Measurements from ENCODE around the gene IL10RB. TPM values are rescaled to one million over a fixed set of nuclear protein-coding genes. Genes with fewer than 3 reads are reported as not detected.

The IL10RB gene
- total RNA-seq, 1 experiment from 2014 or later: 18.2 TPM

DNA sequence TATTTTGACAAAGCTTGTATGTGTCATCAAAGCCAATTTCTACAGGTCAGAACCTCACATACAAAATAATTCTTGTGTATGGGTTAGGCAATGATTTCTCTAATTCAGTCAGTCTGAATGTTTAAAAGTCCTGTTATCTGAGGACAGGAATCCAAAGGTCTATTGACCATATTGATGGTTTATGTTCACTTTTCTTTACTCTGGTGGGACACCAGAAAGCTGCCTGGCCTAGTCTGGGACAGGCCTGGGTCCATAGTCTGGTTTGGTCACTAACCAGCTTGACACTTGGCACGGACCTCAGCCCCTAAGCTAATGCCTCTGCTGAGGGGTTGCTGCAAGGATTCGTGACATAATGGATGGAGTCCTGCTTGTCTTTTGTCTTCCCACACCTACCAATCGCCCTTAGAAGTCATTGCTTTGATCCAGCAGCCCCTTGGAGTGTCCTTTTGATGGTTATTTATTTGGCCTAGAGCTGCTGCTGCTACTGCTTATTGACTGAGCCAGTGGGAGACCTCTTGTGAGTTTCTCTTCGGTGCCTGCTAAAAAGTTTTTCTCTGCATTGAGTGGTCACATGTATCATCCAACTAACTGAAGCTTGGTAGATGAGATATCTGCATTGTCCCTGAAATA is 20.8 kb upstream of the IL10RB start:
- no peak for DNase-seq
- Mint-ChIP-seq H3K9me3 (ENCODE audit: low read depth, unreplicated experiment) (no peaks in the 10 kb centered on the region), H3K4me1 (ENCODE audit: low read depth, unreplicated experiment) (no peaks in the 10 kb centered on the region), H3K36me3 (ENCODE audit: insufficient read depth, unreplicated experiment) (peaks cover 34% of the 10 kb centered on the region), H3K27me3 (ENCODE audit: unreplicated experiment) (no peaks in the 10 kb centered on the region), H3K27ac (ENCODE audit: unreplicated experiment) (no peak overlapping the region), H3K4me3 (ENCODE audit: low read depth, unreplicated experiment) (no peak overlapping the region)
- intact Hi-C loops (cut with micrococcal nuclease; ENCODE audit: unreplicated experiment): no loop called here
- no TSS peak for BruUV-seq (replicated peaks)
- TF ChIP-seq, protein P1, sequence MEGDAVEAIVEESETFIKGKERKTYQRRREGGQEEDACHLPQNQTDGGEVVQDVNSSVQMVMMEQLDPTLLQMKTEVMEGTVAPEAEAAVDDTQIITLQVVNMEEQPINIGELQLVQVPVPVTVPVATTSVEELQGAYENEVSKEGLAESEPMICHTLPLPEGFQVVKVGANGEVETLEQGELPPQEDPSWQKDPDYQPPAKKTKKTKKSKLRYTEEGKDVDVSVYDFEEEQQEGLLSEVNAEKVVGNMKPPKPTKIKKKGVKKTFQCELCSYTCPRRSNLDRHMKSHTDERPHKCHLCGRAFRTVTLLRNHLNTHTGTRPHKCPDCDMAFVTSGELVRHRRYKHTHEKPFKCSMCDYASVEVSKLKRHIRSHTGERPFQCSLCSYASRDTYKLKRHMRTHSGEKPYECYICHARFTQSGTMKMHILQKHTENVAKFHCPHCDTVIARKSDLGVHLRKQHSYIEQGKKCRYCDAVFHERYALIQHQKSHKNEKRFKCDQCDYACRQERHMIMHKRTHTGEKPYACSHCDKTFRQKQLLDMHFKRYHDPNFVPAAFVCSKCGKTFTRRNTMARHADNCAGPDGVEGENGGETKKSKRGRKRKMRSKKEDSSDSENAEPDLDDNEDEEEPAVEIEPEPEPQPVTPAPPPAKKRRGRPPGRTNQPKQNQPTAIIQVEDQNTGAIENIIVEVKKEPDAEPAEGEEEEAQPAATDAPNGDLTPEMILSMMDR (IDR thresholded peaks at IDR 0.05; ENCODE audit: unreplicated experiment): no peak
- CTCF ChIA-PET: no interaction called here

DNA sequence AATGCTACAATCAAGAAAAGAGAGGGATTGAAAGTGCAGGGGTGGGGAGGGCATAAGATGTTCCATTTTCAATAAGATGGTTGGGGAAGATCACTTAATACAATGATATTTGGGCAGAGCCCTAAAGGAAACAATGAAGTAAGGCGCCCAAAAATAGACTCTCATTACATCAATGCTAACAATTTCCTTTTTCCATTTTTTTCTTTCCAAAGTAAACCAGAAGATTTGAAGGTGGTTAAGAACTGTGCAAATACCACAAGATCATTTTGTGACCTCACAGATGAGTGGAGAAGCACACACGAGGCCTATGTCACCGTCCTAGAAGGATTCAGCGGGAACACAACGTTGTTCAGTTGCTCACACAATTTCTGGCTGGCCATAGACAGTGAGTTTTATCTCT is 19.7 kb upstream of the IL10RB start:
- Mint-ChIP-seq H3K36me3 (ENCODE audit: insufficient read depth, unreplicated experiment) (peaks cover 40% of the 10 kb centered on the region), H3K27me3 (ENCODE audit: unreplicated experiment) (no peaks in the 10 kb centered on the region), H3K27ac (ENCODE audit: unreplicated experiment) (no peak overlapping the region), H3K4me1 (ENCODE audit: low read depth, unreplicated experiment) (no peaks in the 10 kb centered on the region), H3K4me3 (ENCODE audit: low read depth, unreplicated experiment) (no peak overlapping the region), H3K9me3 (ENCODE audit: low read depth, unreplicated experiment) (no peaks in the 10 kb centered on the region)
- CTCF ChIA-PET: no interaction called here
- BruUV-seq (replicated peaks): no TSS peak
- intact Hi-C loops (cut with micrococcal nuclease; ENCODE audit: unreplicated experiment): no loop called here
- TF ChIP-seq, protein P1 (IDR thresholded peaks at IDR 0.05; ENCODE audit: unreplicated experiment): no peak
- DNase-seq: no peak

DNA sequence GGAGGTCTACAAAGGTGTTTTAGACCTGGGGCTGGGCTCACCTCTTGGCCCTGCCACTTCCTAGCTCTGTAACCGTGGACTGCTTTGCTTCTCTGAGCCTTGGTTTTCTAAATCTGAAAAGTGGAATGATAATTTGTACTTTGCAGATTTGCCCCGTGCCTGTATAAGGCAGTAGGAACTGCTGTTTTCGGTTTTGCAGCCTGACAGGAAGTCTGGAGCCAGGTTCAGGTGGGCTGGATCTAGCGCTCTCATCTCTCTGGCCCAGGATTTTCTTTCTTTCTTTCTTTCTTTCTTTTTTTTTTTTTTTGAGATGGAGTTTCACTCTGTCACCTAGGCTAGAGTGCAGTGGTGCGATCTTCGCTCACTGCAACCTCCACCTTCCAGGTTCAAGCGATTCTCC is 19.2 kb upstream of the IL10RB start:
- no peak overlapping the region for H3K4me3 Mint-ChIP-seq (ENCODE audit: low read depth, unreplicated experiment)
- no peak for DNase-seq
- no peaks in the 10 kb centered on the region for H3K27me3 Mint-ChIP-seq (ENCODE audit: unreplicated experiment)
- H3K9me3 Mint-ChIP-seq (ENCODE audit: low read depth, unreplicated experiment): no peaks in the 10 kb centered on the region
- peaks cover 40% of the 10 kb centered on the region for H3K36me3 Mint-ChIP-seq (ENCODE audit: insufficient read depth, unreplicated experiment)
- BruUV-seq (replicated peaks): no TSS peak
- TF ChIP-seq, protein P1 (IDR thresholded peaks at IDR 0.05; ENCODE audit: unreplicated experiment): no peak
- intact Hi-C loops (cut with micrococcal nuclease; ENCODE audit: unreplicated experiment): no loop called here
- CTCF ChIA-PET: no interaction called here
- H3K27ac Mint-ChIP-seq (ENCODE audit: unreplicated experiment): no peak overlapping the region
- no peaks in the 10 kb centered on the region for H3K4me1 Mint-ChIP-seq (ENCODE audit: low read depth, unreplicated experiment)

DNA sequence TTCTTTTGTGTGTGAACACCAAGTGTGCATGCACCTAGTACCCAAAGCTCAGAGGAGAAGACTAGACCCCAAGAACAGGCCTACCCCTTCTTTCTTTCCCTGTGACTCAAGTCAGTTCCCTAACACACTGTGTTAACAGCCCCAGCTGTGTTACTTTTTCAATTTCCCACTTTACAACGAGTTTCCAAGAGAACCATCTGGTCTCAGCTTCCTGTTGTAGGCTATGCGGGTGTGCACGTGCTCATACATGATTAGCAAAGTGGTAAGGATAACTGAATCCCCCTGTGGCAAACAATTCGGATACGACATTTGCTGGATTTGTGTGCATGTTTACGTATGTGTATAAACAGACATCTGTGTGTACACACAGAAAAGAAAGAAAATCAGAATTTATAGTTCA is 18.6 kb upstream of the IL10RB start:
- CTCF ChIA-PET: no interaction called here
- Mint-ChIP-seq H3K36me3 (ENCODE audit: insufficient read depth, unreplicated experiment) (peaks cover 40% of the 10 kb centered on the region), H3K4me1 (ENCODE audit: low read depth, unreplicated experiment) (no peaks in the 10 kb centered on the region), H3K27ac (ENCODE audit: unreplicated experiment) (no peak overlapping the region), H3K27me3 (ENCODE audit: unreplicated experiment) (no peaks in the 10 kb centered on the region), H3K4me3 (ENCODE audit: low read depth, unreplicated experiment) (no peak overlapping the region), H3K9me3 (ENCODE audit: low read depth, unreplicated experiment) (no peaks in the 10 kb centered on the region)
- TF ChIP-seq, protein P1 (IDR thresholded peaks at IDR 0.05; ENCODE audit: unreplicated experiment): no peak
- intact Hi-C loops (cut with micrococcal nuclease; ENCODE audit: unreplicated experiment): no loop called here
- no TSS peak for BruUV-seq (replicated peaks)
- no peak for DNase-seq
